ENCODE measurements around the gene MEGF8. TPM values are rescaled to one million over a fixed set of nuclear protein-coding genes. Genes with fewer than 3 reads are reported as not detected.

Gene MEGF8
- total and polyA plus RNA-seq, 9 of the 15 experiments (the other 6 are each of a cell fraction or from before 2014, with no cell fraction given): 0.28 to 13.1 (median 3.0) TPM

DNA sequence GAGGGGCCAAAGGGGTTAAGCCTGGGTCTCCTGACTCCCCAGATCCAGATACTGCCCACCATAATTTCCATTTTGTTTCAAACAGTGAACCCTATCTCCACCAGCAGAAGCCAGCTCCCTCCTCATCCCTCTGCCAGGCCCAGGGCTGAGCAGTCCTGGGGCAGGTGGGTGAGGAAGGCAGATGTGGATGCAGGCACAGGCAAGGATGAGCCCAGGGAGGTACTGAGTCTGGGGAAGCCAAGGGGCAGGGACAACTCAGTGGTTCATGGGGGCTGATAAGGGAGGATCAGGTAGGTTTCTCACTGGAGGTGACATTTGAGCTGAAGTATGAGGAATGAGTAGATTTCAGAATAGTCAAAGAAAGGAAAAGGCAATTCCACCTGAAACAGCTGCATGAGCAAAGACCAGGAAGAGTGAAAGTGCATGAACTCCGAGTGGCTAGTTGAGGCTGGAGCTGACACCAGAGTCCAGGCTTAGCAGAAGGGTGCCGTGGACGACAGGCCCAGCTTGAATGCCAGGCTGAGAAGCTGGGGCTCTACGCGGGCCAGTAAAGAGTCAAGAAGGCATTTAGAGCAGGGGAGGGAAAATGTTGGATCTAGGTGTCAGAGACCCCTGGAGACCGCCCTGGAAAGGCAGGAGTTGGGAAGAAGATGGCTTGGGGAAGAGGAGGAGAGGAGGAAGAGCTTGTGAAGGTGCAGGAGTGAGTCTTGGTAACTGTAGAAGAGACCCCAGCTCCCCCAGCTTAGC, 46.1 kb upstream of the MEGF8 start (continued):
- TF ChIP-seq, protein P1, sequence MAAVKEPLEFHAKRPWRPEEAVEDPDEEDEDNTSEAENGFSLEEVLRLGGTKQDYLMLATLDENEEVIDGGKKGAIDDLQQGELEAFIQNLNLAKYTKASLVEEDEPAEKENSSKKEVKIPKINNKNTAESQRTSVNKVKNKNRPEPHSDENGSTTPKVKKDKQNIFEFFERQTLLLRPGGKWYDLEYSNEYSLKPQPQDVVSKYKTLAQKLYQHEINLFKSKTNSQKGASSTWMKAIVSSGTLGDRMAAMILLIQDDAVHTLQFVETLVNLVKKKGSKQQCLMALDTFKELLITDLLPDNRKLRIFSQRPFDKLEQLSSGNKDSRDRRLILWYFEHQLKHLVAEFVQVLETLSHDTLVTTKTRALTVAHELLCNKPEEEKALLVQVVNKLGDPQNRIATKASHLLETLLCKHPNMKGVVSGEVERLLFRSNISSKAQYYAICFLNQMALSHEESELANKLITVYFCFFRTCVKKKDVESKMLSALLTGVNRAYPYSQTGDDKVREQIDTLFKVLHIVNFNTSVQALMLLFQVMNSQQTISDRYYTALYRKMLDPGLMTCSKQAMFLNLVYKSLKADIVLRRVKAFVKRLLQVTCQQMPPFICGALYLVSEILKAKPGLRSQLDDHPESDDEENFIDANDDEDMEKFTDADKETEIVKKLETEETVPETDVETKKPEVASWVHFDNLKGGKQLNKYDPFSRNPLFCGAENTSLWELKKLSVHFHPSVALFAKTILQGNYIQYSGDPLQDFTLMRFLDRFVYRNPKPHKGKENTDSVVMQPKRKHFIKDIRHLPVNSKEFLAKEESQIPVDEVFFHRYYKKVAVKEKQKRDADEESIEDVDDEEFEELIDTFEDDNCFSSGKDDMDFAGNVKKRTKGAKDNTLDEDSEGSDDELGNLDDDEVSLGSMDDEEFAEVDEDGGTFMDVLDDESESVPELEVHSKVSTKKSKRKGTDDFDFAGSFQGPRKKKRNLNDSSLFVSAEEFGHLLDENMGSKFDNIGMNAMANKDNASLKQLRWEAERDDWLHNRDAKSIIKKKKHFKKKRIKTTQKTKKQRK (IDR thresholded peaks at IDR 0.05; ENCODE audit: borderline replicate concordance, low read depth, low read length): no peak
- TF ChIP-seq NKRF (IDR thresholded peaks at IDR 0.05; ENCODE audit: borderline replicate concordance): no peak
- TF ChIP-seq NFYB (IDR thresholded peaks at IDR 0.05; ENCODE audit: extremely low read depth, insufficient read length): no peak

All from K562 (cell line).